Activated CD8-positive, alpha-beta memory T cell treated with anti-CD3 and anti-CD28 coated beads for 1 hour (primary cell): ENCODE measurements around the gene FUT8.

Experiments
- DNase-seq, 2 donors: peaks; one replicate each; pipeline ENCODE4 v3.0.0-alpha.2; 2020; ENCODE audit warnings: low read depth in 1 of 2; ENCODE audit errors: extremely low read depth in 1 of 2

Gene FUT8

DNA sequence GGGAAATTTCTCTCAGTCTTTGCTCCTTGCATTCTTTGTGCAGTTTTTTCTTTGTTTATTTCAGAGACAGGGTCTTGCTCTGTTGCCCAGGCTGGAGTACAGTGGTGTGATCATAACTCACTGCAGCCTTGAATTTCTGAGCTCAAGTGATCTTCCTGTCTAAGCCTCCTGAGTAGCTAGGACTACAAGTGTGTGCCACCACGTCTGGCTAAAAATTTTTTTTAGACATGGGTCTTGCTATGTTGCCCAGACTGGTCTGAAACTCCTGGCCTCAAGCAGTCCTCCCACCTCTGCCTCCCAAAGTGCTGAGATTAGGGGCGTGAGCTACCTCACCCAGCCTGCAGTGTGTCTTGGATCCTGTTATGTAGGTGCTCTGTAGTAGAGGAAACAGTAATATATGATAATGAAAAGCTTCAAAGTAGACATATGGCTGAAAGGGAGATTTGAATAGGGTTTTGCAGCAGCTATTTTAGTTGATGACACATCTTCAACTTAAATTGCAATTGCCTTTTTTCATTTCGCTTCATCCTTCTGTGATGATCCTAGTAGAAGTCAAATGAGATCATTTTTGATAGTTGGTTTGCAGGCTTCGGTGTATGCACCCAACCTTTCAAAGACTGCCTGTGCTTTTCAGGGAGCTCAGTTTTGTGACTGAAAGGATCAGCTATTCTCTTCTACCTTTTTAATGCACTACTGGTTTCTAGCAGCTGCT is 75.4 kb downstream of the FUT8 start:
- no peak for DNase-seq

DNA sequence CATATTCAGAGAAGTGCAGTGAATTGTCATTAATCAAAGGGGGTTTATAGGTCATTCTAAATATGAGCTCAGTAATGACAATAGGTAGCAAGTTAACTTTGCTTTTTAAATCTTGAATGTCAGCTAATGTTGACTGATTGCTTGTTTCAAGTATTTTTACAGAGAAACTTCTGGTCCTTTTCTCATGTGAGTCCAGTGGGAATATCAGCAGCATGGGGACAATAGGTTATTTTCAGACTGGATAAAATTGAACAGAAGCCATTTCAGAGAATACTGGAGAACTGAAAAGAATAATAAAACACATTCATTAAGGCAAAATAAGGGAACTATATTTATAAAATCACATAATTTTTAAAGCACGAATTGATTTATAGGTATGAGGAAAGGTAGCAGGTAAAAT is 78.7 kb downstream of the FUT8 start:
- DNase-seq, result no peak

DNA sequence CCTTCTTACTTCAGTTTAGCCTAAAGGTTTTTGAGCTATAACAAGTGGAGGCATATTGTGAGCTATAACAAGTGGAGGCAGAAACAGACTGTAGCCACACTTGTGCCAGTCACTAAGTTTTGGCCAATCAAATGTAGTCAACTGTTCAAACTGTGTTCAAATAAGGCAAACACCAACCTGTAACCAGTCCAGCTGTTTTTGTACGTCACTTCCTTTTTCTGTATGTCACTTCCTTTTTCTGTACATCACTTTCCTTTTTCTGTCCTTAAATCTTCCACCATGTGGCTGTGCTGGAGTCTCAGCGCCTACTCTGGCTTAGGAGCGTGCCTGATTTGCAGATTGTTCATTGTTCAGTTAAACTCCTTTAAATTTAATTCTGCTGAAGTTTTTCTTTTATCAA is 79.7 kb downstream of the FUT8 start:
- DNase-seq, result no peak

DNA sequence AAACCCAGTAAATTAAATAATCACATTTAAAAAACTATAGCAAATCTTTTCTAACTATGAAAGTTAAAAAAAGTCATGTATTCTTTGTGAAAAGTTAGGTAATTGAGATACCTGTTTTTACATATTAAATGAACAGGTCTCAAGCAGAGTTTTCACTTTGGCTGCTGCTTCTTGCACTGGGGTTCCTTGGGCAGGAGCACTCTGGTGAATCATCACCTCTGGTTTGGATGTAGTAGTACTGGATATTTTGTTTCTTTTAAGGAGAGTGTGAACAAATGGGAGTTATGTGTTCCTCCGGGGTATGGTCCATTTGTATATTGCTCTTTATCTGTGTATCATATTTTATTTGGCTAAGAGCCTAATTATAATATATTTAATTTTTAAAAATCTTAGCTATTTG is 82.7 kb downstream of the FUT8 start:
- no peak for DNase-seq

DNA sequence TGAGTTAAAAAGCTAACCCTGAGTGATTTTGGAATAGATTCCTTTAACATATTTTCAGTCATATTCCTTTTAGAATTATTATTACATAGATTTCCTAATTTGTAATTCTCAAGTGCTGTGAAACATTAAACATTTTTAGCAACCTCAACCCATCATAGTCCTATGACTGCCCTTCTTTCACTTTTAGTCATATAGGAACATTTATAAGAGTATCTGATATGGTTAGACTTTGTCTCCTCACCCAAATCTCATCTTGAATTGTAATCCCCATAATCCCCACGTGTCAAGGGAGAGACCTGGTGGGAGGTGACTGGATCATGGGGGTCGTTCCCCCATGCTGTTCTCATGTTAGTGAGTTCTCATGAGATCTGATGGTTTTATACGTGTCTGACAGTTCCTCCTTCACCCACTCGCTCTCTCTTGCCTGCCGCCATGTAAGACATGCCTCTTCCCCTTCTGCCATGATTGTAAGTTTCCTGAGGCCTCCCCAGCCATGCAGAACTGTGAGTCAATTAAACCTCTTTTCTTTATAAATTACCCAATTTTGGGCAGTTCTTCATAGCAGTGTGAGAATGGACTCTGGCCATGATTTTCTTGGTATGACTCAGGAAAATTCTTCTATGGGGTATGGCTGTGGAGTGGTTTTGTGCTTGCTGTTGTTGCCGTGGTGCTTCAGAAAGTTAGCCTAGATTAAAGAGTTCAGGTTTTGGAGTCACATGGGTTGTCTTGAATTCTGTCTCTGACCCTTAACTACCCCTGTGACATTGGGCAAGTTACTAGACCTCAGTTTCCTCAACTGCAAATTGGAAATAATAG is 83.9 kb downstream of the FUT8 start:
- no peak for DNase-seq

DNA sequence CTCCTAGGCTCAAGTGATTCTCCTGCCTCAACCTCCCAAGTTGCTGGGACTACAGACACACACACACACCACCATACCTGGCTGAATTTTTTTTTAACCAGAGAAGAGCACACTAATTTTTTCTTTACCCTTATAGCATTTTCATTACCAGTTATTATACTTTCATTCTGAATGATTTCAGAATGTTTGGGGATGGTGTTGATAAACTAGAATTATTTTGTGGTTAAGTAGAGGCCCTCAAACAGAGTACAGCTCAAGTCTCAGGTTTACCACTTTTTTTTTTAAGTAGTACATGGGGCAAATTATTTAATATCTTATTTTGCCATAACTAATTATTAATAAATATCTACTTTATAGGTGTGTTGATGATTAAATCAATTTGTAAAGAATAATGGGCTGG is 86.6 kb downstream of the FUT8 start:
- no peak for DNase-seq

DNA sequence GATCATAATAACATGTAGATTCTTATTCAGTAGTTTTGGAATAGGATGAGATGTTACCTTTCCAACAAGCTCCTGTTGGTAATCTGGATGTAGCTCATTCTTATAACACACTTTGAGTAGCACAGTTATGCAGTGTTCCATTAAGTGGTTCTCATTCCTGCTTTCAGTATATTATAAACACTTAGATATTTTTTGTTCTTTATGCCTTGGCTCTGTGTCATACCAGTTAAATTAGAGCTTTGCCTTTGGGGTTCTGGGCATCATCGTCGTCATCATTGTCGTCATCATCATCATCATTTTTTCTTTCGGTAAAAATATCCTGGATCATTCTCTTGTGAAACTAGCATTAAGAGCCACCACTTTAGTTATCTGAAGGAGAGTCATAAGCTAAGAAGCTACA is 87.5 kb downstream of the FUT8 start:
- DNase-seq, result no peak

DNA sequence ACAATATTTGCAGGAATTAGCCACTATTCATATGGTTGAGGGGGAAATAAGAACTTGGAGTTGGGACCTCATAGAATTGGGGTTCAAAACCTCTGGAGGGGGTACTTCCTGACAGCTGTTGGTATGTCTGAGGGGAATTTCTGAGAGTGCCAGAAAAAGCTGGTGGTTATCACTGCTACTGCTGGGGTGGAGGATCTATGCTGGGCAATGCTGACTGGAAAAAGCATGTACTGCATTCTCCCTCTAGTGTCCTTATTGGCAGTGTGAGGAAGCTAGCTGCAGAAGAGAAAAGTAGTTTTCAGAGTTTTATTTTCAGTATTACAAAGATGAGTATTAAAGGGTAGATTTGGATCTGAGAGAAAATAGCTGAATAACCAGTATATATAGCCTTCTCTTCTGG is 88.8 kb downstream of the FUT8 start:
- no peak for DNase-seq

DNA sequence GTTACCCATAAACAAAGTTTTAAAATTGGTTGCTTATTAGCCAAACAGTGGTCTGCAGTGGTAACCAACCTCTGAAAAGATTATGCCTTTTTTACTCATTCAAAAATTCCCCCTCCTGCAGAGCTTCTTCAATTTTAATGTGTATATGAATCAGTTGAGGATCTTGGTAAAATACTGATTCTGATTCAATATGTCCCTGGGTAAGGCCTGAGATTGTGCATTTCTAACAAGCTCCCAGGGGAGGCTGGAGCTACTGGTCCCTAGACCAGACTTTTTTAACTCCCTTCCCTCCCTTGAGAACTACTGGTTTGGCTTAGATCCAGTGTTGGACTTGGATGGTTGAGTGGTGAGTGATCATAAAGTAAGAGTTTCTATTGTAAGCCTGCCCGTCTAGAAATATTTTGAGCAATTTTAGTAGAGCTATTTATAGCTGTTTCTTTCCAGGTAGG is 90.2 kb downstream of the FUT8 start:
- DNase-seq, result no peak

DNA sequence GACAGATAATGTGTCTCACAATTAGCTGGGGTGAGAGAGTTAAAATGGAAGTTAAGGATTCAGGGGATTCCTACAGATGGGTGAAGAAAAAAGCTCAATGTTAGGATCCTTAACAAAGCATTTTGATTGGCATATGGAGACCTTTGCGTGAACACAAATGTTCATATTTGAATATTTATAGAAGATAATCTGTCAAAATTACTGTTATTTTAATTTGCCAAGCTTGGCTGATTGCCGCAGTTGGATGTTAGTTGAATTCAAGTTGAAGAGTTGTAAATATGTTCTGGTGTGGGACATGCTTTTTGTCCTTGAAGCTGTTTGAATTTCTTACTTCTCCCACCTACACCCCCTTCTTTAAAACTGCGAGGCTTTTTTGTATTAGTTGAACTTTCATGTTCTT is 91.2 kb downstream of the FUT8 start:
- DNase-seq, result no peak

DNA sequence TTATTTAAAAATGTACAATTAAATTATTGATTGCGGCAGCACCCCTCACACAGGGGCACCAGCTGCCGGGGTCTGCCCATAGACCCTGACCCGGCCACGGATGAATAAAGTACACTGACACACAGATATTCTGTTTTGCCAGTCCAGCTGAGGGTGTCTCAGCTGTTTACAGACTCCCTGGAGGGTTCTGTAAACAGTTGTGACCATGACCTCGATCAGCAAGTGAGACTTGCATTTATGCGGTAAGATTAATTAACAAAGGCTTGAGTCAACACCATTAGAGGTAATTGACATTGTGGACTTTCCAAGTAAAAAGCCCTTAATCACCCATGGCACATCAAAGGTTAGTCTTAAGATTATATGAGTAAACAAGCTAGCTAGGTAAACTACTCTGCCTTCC is 94.3 kb downstream of the FUT8 start:
- DNase-seq, result no peak

DNA sequence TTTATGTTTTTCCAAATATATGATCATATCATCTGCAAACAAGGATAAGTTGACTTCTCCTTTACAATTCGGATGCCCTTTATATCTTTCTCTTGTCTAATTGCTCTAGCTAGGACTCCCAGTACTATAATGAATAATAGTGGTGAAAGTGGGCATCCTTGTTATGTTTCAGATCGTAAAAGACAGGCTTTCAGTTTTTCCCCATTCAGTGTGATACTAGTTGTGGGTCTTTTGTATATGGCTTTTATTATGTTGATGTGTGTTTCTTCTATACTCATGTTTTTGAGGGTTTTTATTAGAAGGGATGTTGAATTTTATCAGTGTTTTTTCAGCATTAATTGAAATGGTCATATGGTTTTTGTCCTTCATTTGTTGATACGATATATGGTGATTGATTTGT is 97.3 kb downstream of the FUT8 start:
- no peak for DNase-seq

DNA sequence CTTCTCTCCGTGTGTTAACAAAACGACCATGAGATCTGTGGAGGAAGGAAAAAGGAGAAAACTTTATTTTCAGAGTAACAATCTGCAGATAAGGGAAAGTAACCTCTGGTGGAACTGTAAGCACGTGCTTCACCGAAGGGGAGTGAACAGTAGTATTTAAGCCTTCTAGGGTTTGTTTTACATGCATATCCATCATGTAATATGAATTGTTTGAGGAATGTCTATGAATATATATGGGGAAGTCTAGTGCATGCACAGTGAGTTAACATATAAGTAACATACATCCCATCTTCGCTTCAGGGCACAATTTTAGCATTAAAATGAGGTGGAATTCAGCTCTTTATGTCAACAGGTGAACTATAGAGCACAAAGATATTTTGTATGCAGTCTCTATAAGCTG is 101.1 kb downstream of the FUT8 start:
- no peak for DNase-seq

DNA sequence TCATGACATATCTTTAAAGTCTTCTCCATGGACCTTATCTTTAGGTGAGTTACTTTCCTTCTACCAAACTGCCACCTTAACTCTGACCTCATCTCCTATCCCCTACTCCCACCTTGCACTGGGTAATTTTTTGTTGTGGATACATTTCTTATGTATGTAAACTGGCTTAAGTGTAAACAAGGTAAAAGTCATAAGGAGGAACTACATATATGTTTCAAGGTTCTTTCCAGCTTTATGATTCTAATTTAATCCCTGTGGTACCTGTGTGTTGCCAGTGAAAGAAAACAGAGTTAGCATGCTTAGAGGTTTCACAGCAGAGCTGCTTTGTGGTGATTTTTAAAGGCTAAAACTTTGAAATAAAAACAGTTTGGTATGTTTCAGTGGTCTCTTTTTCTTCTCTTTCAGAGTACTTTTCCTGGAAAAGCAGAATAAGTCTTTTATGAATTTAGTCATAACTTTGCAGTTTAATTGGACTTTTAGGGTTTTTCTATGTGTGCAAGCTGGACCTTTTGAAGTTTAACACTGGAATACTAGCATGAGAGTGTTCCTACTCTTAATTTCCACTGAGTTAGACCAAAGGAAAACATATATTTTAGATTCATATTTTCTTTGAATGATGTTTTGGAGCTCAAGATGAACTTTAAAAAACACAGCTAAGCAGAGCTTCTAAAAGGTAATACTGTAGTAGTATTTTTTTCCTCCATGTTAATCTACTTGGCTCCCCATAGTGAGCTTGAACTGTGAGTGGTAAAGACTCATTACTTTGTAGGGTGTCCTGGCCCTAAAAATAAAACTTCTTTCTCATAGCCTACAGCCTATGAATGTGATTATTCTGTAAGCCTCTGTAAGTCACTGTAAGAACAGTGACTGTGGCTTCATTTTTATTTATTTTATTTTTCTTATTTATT is 105.4 kb downstream of the FUT8 start:
- DNase-seq, result no peak

DNA sequence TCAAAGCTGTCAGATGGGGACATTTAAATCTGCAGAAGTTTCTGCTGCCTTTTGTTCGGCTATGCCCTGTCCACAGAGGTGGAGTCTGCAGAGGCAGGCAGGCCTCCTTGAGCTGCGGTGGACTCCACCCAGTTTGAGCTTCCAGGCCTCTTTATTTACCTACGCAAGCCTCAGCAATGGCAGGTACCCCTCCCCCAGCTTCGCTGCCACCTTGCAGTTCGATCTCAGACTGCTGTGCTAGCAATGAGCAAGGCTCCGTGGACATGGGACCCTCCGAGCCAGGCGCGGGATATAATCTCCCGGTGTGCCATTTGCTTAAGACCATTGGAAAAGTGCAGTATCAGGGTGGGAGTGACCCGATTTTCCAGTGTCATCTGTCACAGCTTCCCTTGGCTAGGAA is 115.5 kb downstream of the FUT8 start:
- DNase-seq, result no peak

DNA sequence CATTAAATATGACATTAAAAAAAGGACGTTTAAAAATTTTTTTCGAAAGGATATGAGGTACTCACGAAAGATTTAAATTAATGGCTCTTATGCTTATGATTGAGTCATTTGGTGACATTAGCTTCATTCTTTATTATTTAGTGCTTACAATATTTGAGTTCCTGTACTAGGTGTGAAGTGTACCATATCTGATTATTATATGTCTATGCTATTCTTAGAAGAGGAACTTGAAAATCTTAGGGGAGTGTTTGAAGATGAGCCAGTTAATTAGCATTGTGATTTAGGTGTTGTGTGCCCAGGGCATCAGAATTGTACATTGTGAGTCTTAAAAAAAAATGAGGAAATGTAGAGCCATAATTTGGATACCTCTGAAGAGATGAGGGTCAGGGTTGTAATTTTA is 118.6 kb downstream of the FUT8 start:
- DNase-seq, result no peak

DNA sequence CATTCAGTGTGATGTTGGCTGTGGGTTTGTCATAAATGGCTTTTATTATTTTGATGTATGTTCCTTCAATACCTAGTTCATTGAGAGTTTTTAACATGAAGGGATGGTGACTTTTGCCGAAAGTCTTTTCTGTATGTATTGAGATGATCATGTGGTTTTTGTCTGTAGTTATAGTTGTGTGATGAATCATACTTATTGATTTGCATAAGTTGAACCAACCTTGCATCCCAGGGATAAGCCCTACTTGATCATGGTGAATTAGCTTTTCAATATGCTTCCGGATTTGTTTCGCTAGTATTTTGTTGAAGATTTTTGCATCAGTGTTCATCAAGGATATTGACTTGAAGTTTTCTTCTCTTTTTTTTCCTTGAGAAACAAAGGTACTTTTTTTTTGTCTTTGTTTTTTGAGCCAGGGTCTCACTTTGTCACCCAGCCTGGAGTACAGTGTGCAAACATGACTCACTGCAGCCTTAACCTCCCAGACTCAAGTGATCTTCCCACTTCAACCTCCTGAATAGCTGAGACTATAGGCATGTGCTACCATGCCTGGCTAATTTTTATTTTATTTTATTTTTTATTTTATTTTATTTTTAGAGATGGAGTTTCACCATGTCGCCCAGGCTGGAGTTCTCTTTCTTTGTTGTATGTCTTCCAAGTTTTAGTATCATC is 121.3 kb downstream of the FUT8 start:
- no peak for DNase-seq

DNA sequence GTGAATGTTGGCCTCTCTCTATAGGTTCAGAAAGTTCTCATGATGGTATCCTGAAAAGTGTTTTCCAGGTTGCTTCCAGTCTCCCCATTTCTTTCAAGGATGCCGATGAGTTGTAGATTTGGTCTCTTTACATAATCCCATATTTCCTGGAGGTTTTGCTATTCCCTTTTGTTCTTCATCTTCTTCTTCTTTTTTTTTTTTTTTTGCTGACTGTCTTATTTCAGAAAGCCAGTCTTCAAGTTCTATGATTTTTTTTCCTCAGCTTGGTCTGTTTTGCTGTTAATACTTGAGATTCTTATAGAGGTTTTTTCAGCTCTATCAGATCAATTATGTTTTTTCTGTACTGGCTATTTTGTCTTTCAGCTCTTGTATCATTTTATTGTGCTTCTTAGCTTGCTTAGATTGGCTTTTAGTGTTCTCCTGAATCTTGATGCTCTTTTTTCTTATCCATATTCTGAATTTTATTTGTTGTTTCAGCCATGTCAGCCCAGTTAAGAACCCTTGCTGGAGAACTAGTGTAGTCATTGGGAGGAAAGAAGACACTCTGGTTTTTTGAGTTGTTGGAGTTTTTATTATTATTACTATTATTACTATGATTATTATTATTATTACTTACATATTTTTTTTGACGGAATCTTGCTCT is 124.4 kb downstream of the FUT8 start:
- DNase-seq, result no peak

DNA sequence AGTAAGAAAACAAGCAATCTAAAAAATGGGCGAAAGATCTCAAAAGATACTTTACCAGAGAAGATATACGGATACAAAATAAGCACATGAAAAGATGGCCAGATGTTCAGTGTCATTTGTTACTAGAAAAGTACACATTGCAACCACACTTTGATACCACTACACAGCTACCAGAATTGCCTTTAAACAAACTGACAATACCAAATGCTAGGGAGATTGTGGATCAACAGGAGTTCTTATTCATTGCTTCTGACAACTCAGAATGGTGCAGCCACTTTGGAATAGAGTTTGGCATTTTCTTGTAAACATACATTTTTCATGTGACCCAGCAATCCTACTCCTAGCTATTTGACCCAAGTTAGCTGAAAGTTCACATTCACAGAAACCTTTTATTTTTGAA is 136.3 kb downstream of the FUT8 start:
- DNase-seq, result no peak

DNA sequence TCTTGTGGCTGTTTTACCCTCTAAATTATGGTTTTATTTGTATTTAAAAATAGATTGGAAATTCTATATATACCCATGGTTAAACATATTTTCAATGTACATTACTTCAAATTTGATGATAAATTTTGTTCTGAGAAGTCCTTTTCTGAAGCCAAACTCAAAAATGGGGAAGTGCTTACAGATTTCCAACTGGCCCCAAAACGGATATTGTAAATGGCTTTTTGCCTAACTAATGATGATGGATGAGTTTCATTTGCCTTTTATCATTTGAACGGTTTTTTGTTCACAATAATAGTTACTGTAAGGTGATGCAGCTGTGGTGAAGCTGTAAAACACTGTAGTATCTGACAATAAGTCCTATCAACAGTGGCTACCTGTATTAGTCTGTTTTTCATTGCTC is 136.9 kb downstream of the FUT8 start:
- no peak for DNase-seq
